Astrocyte of the spinal cord (primary cell): Measurements from ENCODE around the gene NT5DC4.

Source experiments
- DNase-seq: peaks from one replicate; pipeline ENCODE4 v3.0.0; 2011; ENCODE audit warnings: low read depth, low spot score
- H3K4me3 ChIP-seq: 2 replicates; pipeline ENCODE4 v1.5.1; 2011; ENCODE audit warnings: low read depth, mild to moderate bottlenecking, low read length, moderate library complexity
- in situ Hi-C: cut with HindIII; loops from 2 replicates; pipeline ENCODE4 v1.10.0; 2017; ENCODE audit warnings: low sequenced_read_pairs
- TF ChIP-seq, protein P1 (sequence below): IDR thresholded peaks from 2 replicates; pipeline ENCODE4 v1.5.1; 2012; ENCODE audit warnings: low read depth, mild to moderate bottlenecking, low read length, inconsistent platforms

The NT5DC4 gene

DNA sequence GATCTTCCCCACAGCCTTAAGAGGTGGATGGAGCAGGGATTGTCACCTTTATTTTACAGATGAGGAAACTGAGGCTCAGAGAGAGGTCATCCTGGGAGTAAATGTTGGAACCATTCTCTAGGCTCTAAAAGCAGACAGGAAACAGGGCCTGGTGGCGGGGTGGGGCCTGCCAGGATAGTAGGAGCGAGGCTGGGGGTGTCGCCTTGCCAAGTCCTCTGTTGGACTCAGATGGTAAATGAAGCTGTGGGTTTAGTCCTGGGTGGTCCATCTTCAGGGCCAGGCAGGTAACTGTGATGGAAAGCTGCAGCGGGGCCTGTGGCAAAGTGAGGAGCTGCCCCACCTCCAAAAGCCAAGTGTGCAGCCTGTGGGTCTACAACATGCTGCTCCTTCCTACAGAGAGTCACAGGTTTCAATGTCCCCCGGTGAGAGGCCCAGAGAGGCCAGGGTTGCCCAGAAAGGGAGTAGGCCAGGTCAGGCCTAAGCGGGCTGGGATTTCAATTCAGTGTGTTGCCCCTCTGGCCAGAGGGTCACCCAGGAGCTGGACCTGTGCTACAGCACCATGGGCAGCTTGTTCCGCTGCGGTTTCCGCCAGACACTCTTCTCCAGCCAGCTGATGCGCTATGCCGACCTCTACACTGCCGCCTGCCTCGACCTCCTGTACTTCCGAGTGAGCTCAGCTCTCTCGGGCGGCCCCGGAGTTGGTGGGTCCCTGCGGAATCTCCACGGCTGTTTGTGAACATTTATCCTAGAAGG is 6.6 kb downstream of the NT5DC4 start:
- in situ Hi-C loops: no loop called here
- TF ChIP-seq, protein P1, sequence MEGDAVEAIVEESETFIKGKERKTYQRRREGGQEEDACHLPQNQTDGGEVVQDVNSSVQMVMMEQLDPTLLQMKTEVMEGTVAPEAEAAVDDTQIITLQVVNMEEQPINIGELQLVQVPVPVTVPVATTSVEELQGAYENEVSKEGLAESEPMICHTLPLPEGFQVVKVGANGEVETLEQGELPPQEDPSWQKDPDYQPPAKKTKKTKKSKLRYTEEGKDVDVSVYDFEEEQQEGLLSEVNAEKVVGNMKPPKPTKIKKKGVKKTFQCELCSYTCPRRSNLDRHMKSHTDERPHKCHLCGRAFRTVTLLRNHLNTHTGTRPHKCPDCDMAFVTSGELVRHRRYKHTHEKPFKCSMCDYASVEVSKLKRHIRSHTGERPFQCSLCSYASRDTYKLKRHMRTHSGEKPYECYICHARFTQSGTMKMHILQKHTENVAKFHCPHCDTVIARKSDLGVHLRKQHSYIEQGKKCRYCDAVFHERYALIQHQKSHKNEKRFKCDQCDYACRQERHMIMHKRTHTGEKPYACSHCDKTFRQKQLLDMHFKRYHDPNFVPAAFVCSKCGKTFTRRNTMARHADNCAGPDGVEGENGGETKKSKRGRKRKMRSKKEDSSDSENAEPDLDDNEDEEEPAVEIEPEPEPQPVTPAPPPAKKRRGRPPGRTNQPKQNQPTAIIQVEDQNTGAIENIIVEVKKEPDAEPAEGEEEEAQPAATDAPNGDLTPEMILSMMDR: no peak
- DNase-seq: no peak
- H3K4me3 ChIP-seq: no peak overlapping the region

DNA sequence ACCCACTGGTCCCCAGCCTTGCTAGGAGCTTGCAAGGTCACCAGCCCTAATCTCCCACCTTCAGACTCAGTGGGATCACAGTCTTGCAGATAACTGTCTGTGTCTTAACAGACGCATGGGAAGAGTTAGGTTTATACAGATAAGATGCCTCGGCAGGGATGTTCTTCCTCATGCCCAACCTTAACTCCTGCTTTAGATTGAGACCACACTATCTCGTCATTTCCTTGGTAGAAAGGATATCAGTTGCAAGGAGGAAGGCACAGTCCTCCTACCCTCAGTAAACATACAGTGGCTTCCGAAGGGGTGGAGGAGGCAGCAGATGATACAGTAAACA is 7.2 kb downstream of the NT5DC4 start:
- in situ Hi-C loops: no loop called here
- DNase-seq: no peak
- TF ChIP-seq, protein P1: no peak
- H3K4me3 ChIP-seq: no peak overlapping the region

DNA sequence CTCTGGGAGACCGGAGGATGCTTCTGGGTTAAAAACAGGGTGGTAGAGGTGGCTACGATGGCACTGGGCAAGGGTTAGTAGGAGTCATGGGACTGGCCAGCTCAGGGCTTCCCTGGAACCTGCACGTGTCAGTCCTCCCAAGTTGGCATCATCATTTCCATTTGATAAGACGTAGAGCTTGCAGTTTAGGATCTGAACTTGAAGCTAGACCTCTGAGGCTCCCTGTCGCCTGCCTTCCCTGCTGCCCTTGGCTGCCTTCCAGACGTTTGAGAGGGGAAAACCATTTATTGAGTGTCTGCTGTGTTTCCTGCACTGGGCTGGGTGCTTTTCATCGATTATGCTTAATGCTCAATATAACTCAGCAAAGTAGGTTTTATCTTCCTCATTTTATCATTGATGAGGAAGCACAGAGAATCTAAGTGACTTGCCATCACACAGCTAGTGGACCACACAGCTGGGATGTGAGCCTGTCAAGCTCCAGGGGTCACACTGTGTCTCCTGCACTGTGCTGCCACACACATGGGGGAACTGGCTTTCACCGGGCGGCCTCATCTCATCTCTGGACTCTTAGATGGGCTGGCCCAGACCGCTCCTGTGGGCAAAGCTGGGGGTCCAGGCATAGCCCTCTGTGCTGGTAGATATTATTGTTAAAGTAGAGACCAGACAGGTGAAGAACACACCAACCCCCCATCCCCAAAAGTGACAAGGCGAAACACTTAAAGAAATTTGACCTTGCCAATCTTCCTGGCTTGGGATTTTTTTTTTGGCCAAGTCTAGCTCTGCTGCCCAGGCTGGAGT is 7.8 kb downstream of the NT5DC4 start:
- TF ChIP-seq, protein P1: no peak

DNA sequence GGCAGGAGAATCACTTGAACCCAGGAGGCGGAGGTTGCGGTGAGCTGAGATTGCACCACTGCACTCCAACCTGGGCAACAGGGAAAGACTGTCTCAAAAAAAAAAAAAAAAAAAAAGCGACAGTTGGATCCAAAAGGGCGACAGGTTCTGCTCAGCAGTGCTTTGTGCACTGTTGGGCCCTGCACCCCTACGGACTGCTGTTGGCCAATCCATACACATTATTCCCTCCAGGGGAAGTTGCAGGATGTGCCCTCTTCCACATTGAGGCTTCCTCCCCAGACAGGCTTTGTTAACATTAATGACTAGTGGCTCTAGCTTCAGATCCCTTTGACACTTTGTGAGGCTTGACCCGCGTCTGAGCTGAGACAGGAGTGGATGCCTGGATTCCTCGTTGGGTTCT is 9.4 kb downstream of the NT5DC4 start:
- no peak overlapping the region for H3K4me3 ChIP-seq
- in situ Hi-C loops: no loop called here
- TF ChIP-seq, protein P1: no peak
- DNase-seq: no peak

More for the DNA sequence above, 7.8 kb downstream of the NT5DC4 start:
- H3K4me3 ChIP-seq: no peak overlapping the region
- in situ Hi-C loops: no loop called here
- no peak for DNase-seq

DNA sequence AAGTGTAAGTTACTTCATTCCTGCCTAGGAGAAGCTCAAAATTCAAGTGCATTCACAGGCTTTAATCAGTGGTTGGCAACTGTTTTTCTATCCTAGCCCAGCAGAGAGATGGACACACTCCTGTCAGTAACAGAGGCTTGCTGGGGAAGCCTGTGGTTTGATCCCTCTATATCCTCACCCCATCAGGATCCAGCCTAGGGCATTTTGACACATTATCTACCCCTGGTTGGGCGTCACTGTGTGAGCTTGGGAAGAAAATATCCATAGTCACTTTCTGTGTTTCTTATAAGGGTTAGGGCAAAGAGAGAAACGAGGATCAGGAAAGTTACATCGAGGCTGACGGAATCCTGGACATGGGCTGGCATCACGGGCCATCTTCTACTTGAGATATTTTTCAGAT is 10.0 kb downstream of the NT5DC4 start:
- in situ Hi-C loops: no loop called here
- no peak for DNase-seq
- H3K4me3 ChIP-seq: no peak overlapping the region
- TF ChIP-seq, protein P1: no peak

DNA sequence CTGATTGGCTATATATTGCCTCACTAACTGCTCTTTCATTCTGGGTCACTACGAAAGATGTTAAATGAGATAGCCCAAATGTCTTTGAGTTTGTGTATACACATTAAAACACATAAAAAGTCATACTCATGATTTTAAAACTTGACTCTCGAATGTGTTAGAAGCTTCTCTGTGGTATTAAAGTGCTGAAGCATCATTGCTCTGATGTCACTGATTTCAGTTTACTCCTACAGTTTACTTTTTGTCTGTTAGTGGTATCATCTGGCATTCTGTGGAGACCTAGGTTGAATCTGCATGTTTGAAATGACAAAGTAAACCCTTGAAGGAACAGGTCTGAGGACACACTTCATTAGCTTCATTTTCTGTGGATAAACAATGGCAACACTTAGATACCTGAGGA is 10.7 kb downstream of the NT5DC4 start:
- H3K4me3 ChIP-seq: no peak overlapping the region
- TF ChIP-seq, protein P1: no peak
- in situ Hi-C loops: no loop called here
- DNase-seq: no peak
